ENCODE measurements around the gene FXYD3. TPM values are rescaled to one million over a fixed set of nuclear protein-coding genes. Genes with fewer than 3 reads are reported as not detected.

The FXYD3 gene
- total RNA-seq, 1 experiment from 2014 or later, result 17.4 TPM

- TF ChIP-seq ZBTB33 (IDR thresholded peaks at IDR 0.05; ENCODE audit: extremely low read depth, insufficient replicate concordance, low read length), result no peak
- TF ChIP-seq MAX (IDR thresholded peaks at IDR 0.05), result no peak
- no peak for TF ChIP-seq EZH2phosphoT487 (IDR thresholded peaks at IDR 0.05; ENCODE audit: borderline replicate concordance)
- TF ChIP-seq SIN3A (IDR thresholded peaks at IDR 0.05; ENCODE audit: low read depth), result no peak
- TF ChIP-seq ATF3 (IDR thresholded peaks at IDR 0.05), result no peak
- TF ChIP-seq POLR2AphosphoS5 (IDR thresholded peaks at IDR 0.05; ENCODE audit: low read depth, low read length), result no peak
- TF ChIP-seq ZNF274 (IDR thresholded peaks at IDR 0.05; ENCODE audit: low read depth, low read length), result no peak
- no peak for TF ChIP-seq YY1 (IDR thresholded peaks at IDR 0.05; ENCODE audit: extremely low read depth, insufficient replicate concordance, low read depth, low read length)
- TF ChIP-seq EZH2 (IDR thresholded peaks at IDR 0.05), result no peak
These were observed 18.2 kb downstream of the FXYD3 start (continued) for GRCh38 chr19:35133826-35134225.

GRCh38 chr19:35134601-35135242 is 19.1 kb downstream of the FXYD3 start, which contains the start of gene LGI4:
TSS of gene LGI4 (minus strand) at chr19:35135059. CDS start at chr19:35134680, 379 bp downstream.
- no peak within 1 kb of the TSS for H3K4me3 ChIP-seq (replicated peaks in 1 of 2; ENCODE audit: low read depth in 1 of 2, low read length in 2 of 2)
- CTCF ChIA-PET, result interaction anchor here (1.2 to 4.1 kb wide), 5 partner anchors 8 to 67 kb away, joined by 3 to 28 read pairs (median 7); partner anchors contain the start of gene FXYD3

More at GRCh38 chr19:35134601-35135242, 19.1 kb downstream of the FXYD3 start, which contains the start of gene LGI4:
- no TSS peak for BruUV-seq (replicated peaks)
- no peaks in the 10 kb centered on the region for H3K9me3 ChIP-seq (ENCODE audit: control insufficient read depth in 1 of 2, insufficient read depth in 1 of 2, low read depth in 1 of 2, low read length in 2 of 2)
- H3K4me1 ChIP-seq (ENCODE audit: control insufficient read depth in 1 of 2, insufficient read depth in 2 of 2, low read length in 2 of 2), result no peaks in the 10 kb centered on the region
- no peak within 1 kb of the TSS for H3K4me2 ChIP-seq (ENCODE audit: low read length)
- no peaks in the 10 kb centered on the region for H3K36me3 ChIP-seq (ENCODE audit: control insufficient read depth in 1 of 2, insufficient read depth in 2 of 2, low read length in 2 of 2)
- H3K79me2 ChIP-seq (ENCODE audit: insufficient read depth, low read length), result no peaks in the 10 kb centered on the region
- no peaks in the 10 kb centered on the region for H3K9me2 ChIP-seq (ENCODE audit: insufficient read depth)
- no peak within 1 kb of the TSS for H3K27ac ChIP-seq (ENCODE audit: low read depth, low read length)
- no peaks in the 10 kb centered on the region for H3K27me3 ChIP-seq (ENCODE audit: insufficient read depth, low read length)
- POLR2A ChIA-PET, result no interaction called here
- H3K9ac ChIP-seq (ENCODE audit: low read length), result no peak within 1 kb of the TSS
- ATAC-seq, result 0 out of 2 replicates have a peak, but pooled peaks have one; percentile 10
- H2AFZ ChIP-seq (ENCODE audit: low read depth, low read length, poor library complexity, severe bottlenecking), result no peak within 1 kb of the TSS
- RAD21 ChIA-PET (ENCODE audit: low non-redundant PET in 1 of 2, low total read pairs in 2 of 2, uncharacterized antibody in 2 of 2, unreplicated experiment in 2 of 2), result no interaction called here
- DNase-seq (ENCODE audit: low read depth, low spot score), result no peak
- intact Hi-C loops (cut with micrococcal nuclease), result loop anchor here (1.0 to 10.0 kb wide), 2 partner anchors 67 to 160 kb away; no protein-coding TSS in a partner anchor
- no peaks in the 10 kb centered on the region for H4K20me1 ChIP-seq (ENCODE audit: insufficient read depth)
- TF ChIP-seq POLR2A (IDR thresholded peaks at IDR 0.05; ENCODE audit: borderline replicate concordance, extremely low read depth, insufficient read depth, insufficient read length) (no peak), ELF1 (IDR thresholded peaks at IDR 0.05; ENCODE audit: borderline replicate concordance, low read depth) (no peak), FOSL1 (IDR thresholded peaks at IDR 0.05; ENCODE audit: low read depth) (no peak)

All from HCT116 (cell line).